Right ventricle myocardium superior (tissue), 1 donor: Measurements from ENCODE around the gene NLRP4. TPM values are rescaled to one million over a fixed set of nuclear protein-coding genes. Genes with fewer than 3 reads are reported as not detected.
"Not testable (repeated sequence)": the region's sequence is repeated elsewhere in the genome, so short reads cannot be mapped to it uniquely, and the experiment has no call there.

Experiments
- ATAC-seq: fragments of 200-7000 bp; cut with Tn5 transposase; one replicate; pipeline ENCODE4 v1.9.1; 2020; ENCODE audit warnings: mild to moderate bottlenecking; ENCODE audit not compliant: poor library complexity
- DNase-seq: peaks from one replicate; pipeline ENCODE4 v3.0.0-alpha.2; 2020
- intact Hi-C: fragments of 100-400 bp; cut with DNase I; formaldehyde crosslinking; loops from one replicate; pipeline ENCODE4 v1.11.2; 2022
- total RNA-seq: library from RNA; stranded (reverse); fragmentation: NEBNext Ultra II Directional; extraction: Animal tissue kit (Norgen Biotek cat#: 25700); gene quantifications from one replicate; pipeline ENCODE4 v1.2.1, GENCODE V29; 2021
- donor health status: DM: no; HTN: yes; CAD: no; lungs with severe emphysema.

Gene NLRP4
- total RNA-seq, 1 donor from 2014 or later: not detected

DNA sequence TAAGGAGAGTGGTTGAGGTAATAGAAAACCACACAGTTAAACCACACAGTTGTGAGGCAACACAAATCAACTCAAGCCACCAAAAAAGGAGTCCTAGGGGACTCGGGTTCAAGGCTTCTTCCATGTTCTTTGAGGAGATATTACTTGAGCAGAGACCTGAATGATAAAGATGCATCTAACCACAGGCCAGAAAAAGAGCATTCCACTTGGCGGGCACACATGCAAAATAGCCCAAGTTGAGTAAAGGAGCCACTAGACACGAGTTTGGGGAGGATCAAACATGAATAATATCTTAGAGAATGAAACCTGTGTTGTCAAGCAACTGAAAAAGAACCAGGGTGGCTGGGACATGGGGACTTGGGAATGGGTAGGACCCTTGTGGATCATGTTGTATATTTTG, 30.2 kb downstream of the NLRP4 start:
- intact Hi-C loops: no loop called here
- ATAC-seq (no peak), DNase-seq (no peak)

DNA sequence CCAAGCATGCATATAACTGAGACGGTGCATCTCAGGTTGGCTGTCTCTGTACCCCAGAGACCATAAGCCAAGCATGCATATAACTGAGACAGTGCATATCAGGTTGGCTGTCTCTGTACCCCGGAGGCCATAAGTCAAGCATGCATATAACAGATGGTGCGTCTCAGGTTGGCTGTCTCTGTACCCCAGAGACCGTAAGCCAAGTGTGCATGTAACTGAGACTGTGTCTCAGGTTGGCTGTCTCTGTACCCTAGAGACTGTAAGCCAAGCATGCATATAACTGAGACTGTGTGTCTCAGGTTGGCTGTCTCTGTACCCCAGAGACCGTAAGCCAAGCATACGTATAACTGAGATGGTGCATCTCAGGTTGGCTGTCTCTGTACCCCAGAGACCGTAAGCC, 30.8 kb downstream of the NLRP4 start:
- DNase-seq: no peak
- intact Hi-C loops: no loop called here
- no peak for ATAC-seq

DNA sequence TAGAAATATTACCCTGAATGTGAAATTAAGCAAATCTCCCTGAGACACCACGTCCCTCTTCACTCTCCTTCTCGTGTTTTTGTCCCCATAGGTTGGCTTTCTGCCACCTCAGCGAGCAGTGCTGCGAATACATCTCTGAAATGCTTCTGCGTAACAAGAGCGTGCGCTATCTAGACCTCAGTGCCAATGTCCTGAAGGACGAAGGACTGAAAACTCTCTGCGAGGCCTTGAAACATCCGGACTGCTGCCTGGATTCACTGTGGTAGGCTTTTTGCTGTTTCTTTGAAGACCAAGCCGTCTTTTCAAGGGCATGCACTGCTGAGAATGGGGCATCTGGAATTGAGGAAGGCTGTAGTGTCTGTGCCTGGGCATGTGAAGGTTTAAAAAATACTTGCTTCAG, 34.4 kb downstream of the NLRP4 start:
- ATAC-seq (no peak), DNase-seq (no peak)
- intact Hi-C loops: no loop called here

DNA sequence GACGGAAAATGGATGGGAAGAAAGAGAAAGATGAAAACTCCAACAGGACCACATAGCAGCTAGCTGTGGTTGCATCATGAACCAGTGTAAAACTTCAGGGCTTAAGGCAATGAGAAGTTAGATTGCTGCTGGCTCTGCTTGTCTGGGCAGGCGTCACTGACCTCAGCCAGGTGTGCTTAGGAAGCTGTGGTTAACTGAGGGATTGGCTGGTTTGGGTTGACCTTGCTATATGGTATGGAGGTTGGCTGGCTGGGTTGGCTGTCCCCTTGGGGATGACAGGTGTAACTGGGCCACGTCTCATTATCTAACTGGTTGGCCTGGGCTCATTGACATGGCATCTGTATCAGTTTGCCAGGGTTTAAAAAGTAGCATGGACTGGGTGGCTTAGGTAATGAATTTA, 40.9 kb downstream of the NLRP4 start:
- DNase-seq: no peak
- ATAC-seq: no peak
- intact Hi-C loops: no loop called here

DNA sequence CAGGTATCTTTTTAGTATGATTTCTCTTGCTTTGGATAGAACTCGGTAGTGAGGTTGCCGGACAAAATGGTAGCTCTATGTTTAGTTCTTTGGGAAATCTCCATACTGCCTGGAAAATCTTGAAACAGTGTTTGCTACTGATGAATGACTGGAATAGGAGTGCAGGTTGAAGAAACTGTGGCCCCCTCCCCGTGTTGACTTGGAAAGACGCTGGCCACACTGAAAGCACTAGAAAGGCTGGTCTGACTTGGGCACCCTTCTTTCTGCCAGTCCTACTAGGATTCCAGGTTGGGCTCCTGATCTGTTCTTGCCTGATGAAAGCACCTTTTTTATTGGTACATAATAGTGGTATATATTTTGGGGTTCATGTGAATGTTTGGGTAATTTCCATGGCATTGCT, 46.3 kb downstream of the NLRP4 start:
- DNase-seq (no peak), ATAC-seq (no peak)
- intact Hi-C loops: no loop called here

DNA sequence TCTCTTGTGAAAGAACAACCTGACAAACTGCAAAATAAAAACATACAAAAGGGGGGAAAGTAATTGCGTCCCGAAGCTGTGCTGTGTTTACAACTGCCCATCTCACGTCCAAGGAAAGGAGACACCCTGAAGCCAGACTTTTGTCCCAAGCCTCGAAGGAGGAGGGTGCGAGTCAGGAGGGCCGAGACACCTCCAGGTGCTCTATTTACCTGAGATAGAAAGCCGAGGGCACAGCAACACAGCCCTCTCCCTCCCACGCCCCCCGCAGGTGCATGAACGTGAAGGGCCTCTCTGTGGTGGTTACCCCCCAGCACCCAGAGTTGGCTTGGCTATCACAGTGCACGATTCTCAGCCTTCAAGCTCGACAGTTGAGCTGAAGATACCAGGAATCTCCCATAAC, 62.6 kb downstream of the NLRP4 start:
- intact Hi-C loops: no loop called here
- no peak for DNase-seq
- no peak for ATAC-seq

DNA sequence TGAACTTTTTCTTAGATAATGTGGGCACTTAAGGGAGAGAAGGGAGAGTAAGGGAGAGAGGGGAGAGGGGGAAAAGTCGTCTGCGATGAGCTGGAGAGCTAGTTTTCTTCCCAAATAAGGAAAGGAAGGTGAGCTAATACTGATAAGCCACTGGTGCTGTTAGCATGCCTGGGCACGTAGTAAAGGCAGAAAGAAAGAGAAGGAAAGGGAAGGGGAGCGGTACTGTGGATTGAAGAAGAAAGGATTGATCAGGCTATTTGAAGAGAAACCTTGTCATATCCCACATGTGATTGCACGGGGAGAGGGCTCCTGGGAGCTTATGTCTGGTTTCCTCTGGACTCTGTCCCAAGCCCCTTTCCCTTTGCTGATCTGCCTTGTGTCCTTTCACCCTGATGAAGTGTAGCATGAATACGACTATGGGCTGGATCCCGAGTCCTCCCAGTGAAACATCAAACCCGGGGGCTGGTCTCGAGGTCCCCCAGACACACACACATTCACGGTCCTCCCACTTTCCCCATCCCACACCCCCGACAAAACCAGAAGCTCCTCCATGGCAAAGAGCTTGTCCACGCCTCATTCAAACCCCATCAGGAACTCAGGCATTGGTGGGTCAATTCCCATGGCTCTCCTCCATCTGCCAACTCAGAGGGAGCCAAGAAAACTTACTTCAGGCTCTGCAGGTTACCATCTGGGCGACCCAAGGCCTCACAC, 65.2 kb downstream of the NLRP4 start:
- DNase-seq: no peak
- ATAC-seq: no peak
- intact Hi-C loops: no loop called here

DNA sequence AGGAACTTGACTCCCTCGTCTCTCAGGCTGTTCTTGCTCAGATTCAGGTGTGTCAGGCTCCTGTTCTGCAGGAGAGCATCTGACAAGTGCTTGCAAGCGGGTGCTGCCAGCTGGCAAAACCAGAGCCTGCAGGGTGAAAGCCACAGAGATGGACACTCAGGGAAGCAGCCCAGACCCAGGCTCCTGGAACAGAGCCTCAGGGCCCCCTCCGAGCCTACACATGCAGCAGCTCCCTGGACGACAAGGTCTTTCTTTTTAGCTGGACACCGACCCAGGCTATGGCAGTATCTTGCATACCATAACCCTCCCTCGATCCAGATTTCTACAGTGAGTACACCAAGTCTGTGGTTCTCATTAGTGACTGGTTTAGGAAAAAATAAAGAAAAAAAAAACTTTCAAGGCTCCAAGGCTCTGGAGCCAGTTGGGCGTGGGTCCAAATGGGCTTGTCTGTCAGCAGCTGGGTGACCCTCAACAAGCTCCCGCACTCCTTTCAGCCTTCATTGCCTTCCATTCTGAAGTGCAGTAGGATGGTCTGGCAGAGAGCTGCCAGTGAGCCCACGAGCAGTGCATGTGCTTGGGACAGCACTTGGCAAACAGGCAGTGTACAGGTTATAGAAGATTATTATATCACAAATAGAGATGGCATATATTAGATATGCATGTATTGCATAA, 65.9 kb downstream of the NLRP4 start:
- DNase-seq (no peak), ATAC-seq (no peak)
- intact Hi-C loops: no loop called here

DNA sequence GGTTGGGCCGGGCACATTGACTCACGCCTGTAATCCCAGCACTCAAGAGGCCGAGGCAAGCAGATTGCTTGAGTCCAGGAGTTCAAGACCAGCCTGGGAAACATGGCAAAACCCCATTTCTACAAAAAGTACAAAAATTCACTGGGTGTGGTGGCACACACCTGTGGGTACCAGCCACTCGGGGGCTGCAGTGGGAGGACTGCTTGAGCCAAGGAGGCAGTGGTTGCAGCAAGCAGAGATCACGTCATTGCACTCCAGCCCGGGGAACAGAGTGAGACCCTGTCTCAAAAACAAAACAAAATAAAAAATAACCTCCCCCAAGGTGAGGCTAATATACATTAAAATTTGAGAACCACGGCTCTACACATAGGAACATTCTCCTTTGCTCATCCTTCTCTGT, 70.9 kb downstream of the NLRP4 start:
- no peak for ATAC-seq
- intact Hi-C loops: no loop called here
- no peak for DNase-seq

DNA sequence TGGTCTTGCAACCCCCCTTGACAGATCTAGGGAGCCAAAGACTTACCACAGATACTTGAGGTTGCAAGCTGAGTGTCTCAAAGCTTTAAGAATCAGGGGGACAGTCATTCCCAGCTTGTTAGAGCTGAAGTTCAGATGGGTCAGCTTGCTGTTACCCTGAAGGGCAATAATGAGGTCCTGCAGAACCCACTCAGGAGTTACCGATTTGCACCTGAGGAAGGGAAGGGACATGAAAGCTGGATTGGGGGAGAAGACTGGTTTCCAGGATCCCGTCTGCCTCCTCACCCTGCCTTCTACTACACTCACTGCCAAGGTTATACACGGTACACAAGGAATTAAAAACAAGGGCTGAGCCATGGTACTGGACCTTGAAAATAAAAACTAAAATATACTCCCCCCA, 71.4 kb downstream of the NLRP4 start:
- intact Hi-C loops: no loop called here
- ATAC-seq: no peak
- no peak for DNase-seq

DNA sequence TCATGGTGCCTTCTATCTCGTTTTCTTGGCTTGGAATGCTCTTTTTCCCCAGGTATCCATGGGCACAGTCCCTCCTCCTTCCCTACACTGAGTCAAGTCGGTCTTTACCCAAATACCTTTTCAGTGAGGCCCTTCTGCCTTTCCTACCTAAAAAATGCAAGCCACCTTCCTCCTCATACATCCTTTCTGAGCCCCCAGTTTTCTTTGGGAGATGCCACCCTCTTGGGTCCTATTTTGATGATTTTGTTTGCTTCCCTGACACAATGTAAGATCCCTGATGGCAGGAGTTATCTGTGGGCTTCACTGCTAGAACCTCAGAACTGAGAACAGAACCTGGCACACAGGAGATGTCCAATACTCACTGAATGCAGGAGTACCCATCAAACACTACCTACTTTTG, 73.5 kb downstream of the NLRP4 start:
- DNase-seq (no peak), ATAC-seq (no peak)
- intact Hi-C loops: no loop called here

DNA sequence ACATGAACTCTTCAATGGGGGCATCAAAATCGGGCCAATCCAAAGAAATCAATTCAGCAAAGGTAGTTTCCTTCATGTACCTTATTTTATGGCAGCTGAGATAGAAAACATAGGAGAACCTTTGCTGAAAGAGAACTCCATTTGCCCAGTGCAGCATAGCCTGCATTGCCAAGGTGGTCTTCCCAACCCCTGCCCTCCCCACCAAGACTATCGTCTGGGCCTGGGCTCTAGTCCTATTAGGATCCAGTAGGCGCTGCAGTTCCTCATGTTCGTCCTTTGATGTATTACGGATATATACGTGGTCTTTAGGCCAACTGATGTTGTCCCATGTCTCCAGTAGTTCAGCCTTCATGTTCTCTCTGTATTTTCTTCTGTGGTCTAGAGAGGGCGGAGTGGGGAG, 76.6 kb downstream of the NLRP4 start:
- intact Hi-C loops: no loop called here
- ATAC-seq: no peak
- no peak for DNase-seq

DNA sequence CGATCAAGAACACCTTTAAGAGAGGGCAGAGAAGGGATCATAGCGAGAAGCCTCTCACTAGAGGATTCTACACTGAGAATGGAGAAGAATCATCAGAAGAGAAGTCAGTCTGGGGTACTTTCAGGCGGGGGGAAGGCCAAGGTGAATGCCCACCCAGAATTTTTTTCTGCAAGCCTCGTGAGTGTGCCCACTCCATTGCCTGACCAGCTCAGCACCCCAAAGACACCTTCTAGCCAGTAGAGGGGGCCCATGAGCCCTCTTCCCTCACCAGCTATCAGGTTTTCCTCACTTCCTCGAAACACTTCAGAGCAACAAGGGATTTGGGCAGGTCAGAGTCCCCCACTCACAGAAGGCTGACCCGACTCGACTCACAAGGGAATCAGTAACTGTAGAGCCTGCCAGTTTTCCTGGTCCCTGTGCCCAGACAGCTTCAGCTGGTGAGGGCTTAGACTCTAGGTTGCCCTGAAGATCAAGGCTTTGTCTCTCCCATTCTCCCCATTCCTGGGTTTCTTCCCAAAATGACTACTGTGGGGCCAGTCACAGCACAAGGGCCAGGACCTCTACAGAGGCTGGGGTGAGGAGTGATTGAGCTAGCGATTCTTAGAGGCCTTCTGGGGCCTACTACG, 77.4 kb downstream of the NLRP4 start:
- ATAC-seq (no peak), DNase-seq (no peak)
- intact Hi-C loops: no loop called here

DNA sequence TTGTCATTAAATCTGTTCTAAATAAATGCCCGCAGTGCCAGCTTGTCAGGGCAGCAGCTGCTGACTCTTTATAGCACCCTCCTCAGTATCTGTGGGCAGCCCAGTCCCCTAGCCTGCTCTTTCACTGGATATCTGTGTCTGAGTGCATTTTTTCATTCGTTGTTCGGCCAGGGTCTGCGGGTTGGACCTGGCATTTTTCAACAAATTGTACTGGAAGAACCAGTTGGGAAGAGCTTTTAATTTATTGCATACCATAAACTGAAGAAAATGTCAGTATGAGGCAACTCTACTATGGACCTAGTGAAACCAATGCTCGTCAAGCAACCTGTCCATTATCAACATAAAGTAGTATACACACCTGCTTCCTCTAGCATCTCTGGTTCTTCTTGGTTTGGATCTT, 87.2 kb downstream of the NLRP4 start:
- DNase-seq: no peak
- ATAC-seq: no peak
- intact Hi-C loops: no loop called here

DNA sequence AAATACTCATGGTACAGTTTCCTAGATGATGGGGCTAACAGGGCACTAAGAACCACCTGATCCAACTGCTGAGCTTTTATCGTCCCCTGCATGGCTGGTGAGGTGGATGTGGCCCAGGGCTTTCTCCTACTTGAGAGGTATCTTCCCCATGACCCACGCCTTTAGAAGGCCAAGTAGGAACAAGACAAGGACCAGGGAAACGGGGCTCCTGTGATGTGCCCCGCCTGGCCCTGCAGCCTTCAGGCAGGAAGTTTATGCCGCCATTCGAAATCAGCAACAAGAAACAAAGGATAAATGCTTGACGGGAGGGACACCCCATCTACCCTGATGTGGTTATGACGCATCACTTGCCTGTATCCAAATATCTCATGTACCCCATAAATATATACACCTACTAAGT, 91.7 kb downstream of the NLRP4 start:
- ATAC-seq: no peak
- intact Hi-C loops: no loop called here
- DNase-seq: no peak

DNA sequence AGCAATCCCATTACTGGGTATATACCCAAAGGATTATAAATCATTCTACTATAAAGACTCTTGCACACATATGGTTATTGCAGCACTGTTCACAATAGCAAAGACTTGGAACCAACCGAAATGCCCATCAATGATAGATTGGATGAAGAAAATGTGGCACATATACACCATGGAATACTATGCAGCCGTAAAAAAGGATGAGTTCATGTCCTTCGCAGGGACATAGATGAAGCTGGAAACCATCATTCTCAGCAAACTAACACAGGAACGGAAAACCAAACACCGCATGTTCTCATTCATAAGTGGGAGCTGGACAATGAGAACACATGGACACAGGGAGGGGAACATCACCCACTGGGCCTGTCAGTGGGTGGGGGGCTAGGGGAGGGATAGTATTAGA, 92.9 kb downstream of the NLRP4 start:
- DNase-seq, intact Hi-C loops, ATAC-seq: not testable (repeated sequence)

DNA sequence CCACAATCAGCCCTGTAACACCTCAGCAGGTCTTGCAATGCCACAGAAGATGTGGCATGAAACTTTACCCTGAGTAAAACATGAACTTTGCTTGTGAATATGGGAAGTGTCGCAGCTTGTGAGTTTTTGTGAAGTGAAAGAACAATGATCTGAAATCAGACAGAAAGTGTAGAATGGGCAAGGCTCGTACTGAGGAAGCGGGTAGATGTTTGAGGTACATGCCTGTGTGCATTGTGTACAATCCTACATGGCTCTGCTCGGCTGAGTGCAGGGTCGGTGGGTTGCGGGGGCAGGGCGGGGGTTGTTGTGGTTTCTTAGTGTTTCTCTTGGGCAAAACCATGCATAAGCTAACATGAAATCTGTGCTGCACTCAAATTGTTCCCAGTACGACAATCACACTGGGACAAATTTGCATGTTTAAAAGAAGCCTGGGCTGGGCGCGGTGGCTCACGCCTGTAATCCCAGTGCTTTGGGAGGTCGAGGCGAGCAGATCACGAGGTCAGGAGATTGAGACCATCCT, 94.7 kb downstream of the NLRP4 start:
- ATAC-seq (no peak), DNase-seq (no peak)
- intact Hi-C loops: no loop called here
